HCT116 (cell line): ENCODE measurements around the gene ITM2C. TPM values are rescaled to one million over a fixed set of nuclear protein-coding genes. Genes with fewer than 3 reads are reported as not detected.

ENCODE experiments used
- ATAC-seq: fragments of 200-7000 bp; cut with Tn5 transposase; 2 replicates; pipeline ENCODE4 v1.9.1; 2020; ENCODE audit warnings: mild to moderate bottlenecking, moderate library complexity
- BruUV-seq: library from RNA; stranded (reverse); fragments of 400-500 nt; replicated peaks from 2 replicates; lab custom pipeline; 2021; lab: Mats Ljungman, UMichigan
- CTCF ChIA-PET: fragments of 300-600 bp; sonication (Branson Sonifier 250); formaldehyde crosslinking; loops from one replicate; lab custom pipeline; 2021; ENCODE audit warnings: antibody characterized with exemption; lab: Charles Lee
- POLR2A ChIA-PET: fragments of 300-600, 350-600 bp; sonication (Branson Sonifier 250); formaldehyde crosslinking; loops from one replicate; lab custom pipeline; 2021; ENCODE audit warnings: antibody characterized with exemption; lab: Charles Lee
- RAD21 ChIA-PET, 2 experiments: fragments of 300-600 bp; sonication (Branson Sonifier 250); formaldehyde crosslinking; loops; one replicate each; lab custom pipeline; 2023; ENCODE audit warnings: low total read pairs in 2 of 2; ENCODE audit not compliant: uncharacterized antibody in 2 of 2, unreplicated experiment in 2 of 2, low non-redundant PET in 1 of 2; lab: Charles Lee
- DNase-seq: peaks from one replicate; pipeline ENCODE4 v3.0.0-alpha.2; 2010; ENCODE audit warnings: low read depth, low spot score
- H2AFZ ChIP-seq: fragments of 200-600 bp; shearing (Covaris generic), sonication (generic); 2 replicates; pipeline ENCODE4 v1.6.1; 2017; ENCODE audit warnings: low read depth, mixed run types, mixed read lengths, antibody characterized with exemption, low read length; ENCODE audit not compliant: poor library complexity, severe bottlenecking
- H3K27ac ChIP-seq: 2 replicates; pipeline ENCODE4 v1.5.1; 2012; ENCODE audit warnings: low read depth, low read length
- H3K27me3 ChIP-seq: fragments of 200-600 bp; sonication (generic); 2 replicates; pipeline ENCODE4 v1.6.1; 2016; ENCODE audit warnings: mixed run types, low read length, mixed read lengths; ENCODE audit not compliant: insufficient read depth
- H3K36me3 ChIP-seq, 2 experiments: fragments of 200-500 bp in 1 of 2; fragments of 200-600 bp in 1 of 2; sonication (Bioruptor generic) in 1 of 2; sonication (generic) in 1 of 2; 2 replicates each; pipeline versions ENCODE4 v1.5.1 to v1.6.1; 2014 to 2016; ENCODE audit warnings: low read length in 2 of 2, inconsistent platforms in 1 of 2, mixed read lengths in 1 of 2, mixed run types in 1 of 2; ENCODE audit not compliant: insufficient read depth in 2 of 2, control insufficient read depth in 1 of 2
- H3K4me1 ChIP-seq, 2 experiments: fragments of 200-600 bp in 1 of 2; sonication (generic) in 1 of 2; 2 replicates each; pipeline versions ENCODE4 v1.5.1 to v1.6.1; 2012 to 2017; ENCODE audit warnings: low read length in 2 of 2, inconsistent platforms in 1 of 2, mild to moderate bottlenecking in 1 of 2, mixed read lengths in 1 of 2, mixed run types in 1 of 2, moderate library complexity in 1 of 2; ENCODE audit not compliant: insufficient read depth in 2 of 2, control insufficient read depth in 1 of 2
- H3K4me2 ChIP-seq: fragments of 200-600 bp; sonication (generic); 2 replicates; pipeline ENCODE4 v1.6.1; 2017; ENCODE audit warnings: mixed run types, low read length, mixed read lengths
- H3K4me3 ChIP-seq, 2 experiments: fragments of 200-600 bp in 1 of 2; sonication (generic) in 1 of 2; replicated peaks in 1 of 2; 2 replicates each; pipeline ENCODE4 v1.5.1; 2011 to 2016; ENCODE audit warnings: low read length in 2 of 2, control low read depth in 1 of 2, low read depth in 1 of 2, mild to moderate bottlenecking in 1 of 2, mixed read lengths in 1 of 2, mixed run types in 1 of 2
- H3K79me2 ChIP-seq: fragments of 200-600 bp; sonication (generic); 2 replicates; pipeline ENCODE4 v1.6.1; 2017; ENCODE audit warnings: mild to moderate bottlenecking, mixed run types, low read length, moderate library complexity, mixed read lengths; ENCODE audit not compliant: insufficient read depth
- H3K9ac ChIP-seq: fragments of 200-600 bp; sonication (generic); 2 replicates; pipeline ENCODE4 v1.6.1; 2016; ENCODE audit warnings: low read length, mixed read lengths
- H3K9me2 ChIP-seq: fragments of 200-600 bp; sonication (generic), shearing (Covaris generic); 2 replicates; pipeline ENCODE4 v1.6.1; 2017; ENCODE audit warnings: mixed run types, mild to moderate bottlenecking, moderate library complexity; ENCODE audit not compliant: insufficient read depth
- H3K9me3 ChIP-seq, 2 experiments: fragments of 200-500 bp in 1 of 2; fragments of 200-600 bp in 1 of 2; sonication (Bioruptor generic) in 1 of 2; sonication (generic) in 1 of 2; 2 replicates each; pipeline ENCODE4 v1.6.1; 2014 to 2017; ENCODE audit warnings: low read length in 2 of 2, mixed read lengths in 2 of 2, inconsistent platforms in 1 of 2, low read depth in 1 of 2, mild to moderate bottlenecking in 1 of 2, mixed run types in 1 of 2, moderate library complexity in 1 of 2; ENCODE audit not compliant: control insufficient read depth in 1 of 2, insufficient read depth in 1 of 2
- H4K20me1 ChIP-seq: fragments of 200-600 bp; sonication (generic), shearing (Covaris generic); 2 replicates; pipeline ENCODE4 v1.6.1; 2017; ENCODE audit warnings: mixed run types, mild to moderate bottlenecking, moderate library complexity; ENCODE audit not compliant: insufficient read depth
- CBX3 ChIP-seq: IDR thresholded peaks from 2 replicates; pipeline ENCODE4 v1.6.1; 2012; ENCODE audit warnings: low read depth
- CEBPB ChIP-seq: IDR thresholded peaks from 2 replicates; pipeline ENCODE4 v1.6.1; 2012; ENCODE audit warnings: low read depth
- EGR1 ChIP-seq: IDR thresholded peaks from 2 replicates; pipeline ENCODE4 v1.6.1; 2012; ENCODE audit warnings: low read depth
- EZH2 ChIP-seq: fragments of 200-600 bp; sonication (generic); IDR thresholded peaks from 2 replicates; pipeline ENCODE4 v1.6.1; 2017; ENCODE audit warnings: antibody characterized with exemption, mixed run types
- FOSL1 ChIP-seq: IDR thresholded peaks from 2 replicates; pipeline ENCODE4 v1.6.1; 2012; ENCODE audit warnings: low read depth
- POLR2A ChIP-seq: IDR thresholded peaks from 2 replicates; pipeline ENCODE4 v1.7.0; 2011; ENCODE audit warnings: borderline replicate concordance; ENCODE audit not compliant: insufficient read depth, insufficient read length; ENCODE audit errors: extremely low read depth
- POLR2AphosphoS5 ChIP-seq: IDR thresholded peaks from 2 replicates; pipeline ENCODE4 v1.6.1; 2011; ENCODE audit warnings: mild to moderate bottlenecking, low read depth, low read length, moderate library complexity
- RAD21 ChIP-seq: IDR thresholded peaks from 2 replicates; pipeline ENCODE4 v1.6.1; 2012; ENCODE audit warnings: low read depth, mild to moderate bottlenecking
- SP1 ChIP-seq: IDR thresholded peaks from 2 replicates; pipeline ENCODE4 v1.6.1; 2012; ENCODE audit warnings: low read depth
- TCF7L2 ChIP-seq: IDR thresholded peaks from 2 replicates; pipeline ENCODE4 v1.7.0; 2011; ENCODE audit warnings: borderline replicate concordance, inconsistent platforms; ENCODE audit not compliant: insufficient read depth, insufficient read length; ENCODE audit errors: extremely low read depth
- YY1 ChIP-seq: IDR thresholded peaks from 2 replicates; pipeline ENCODE4 v1.6.1; 2011; ENCODE audit warnings: low read length, low read depth, moderate library complexity, mild to moderate bottlenecking; ENCODE audit not compliant: insufficient replicate concordance; ENCODE audit errors: extremely low read depth
- ZFX ChIP-seq: fragments of 450-650 bp; IDR thresholded peaks from 2 replicates; pipeline ENCODE4 v1.6.1; 2017
- ZNF274 ChIP-seq: fragments of 200-500 bp; sonication (Bioruptor generic); IDR thresholded peaks from 2 replicates; pipeline ENCODE4 v1.6.1; 2014; ENCODE audit warnings: mild to moderate bottlenecking, low read depth, low read length, inconsistent platforms
- intact Hi-C: fragments of 100-400 bp; cut with micrococcal nuclease; formaldehyde crosslinking; loops from 2 replicates; pipeline ENCODE4 v1.10.0; 2022
- total RNA-seq: library from RNA; stranded (reverse); gene quantifications from one replicate; pipeline ENCODE4 v1.2.1, GENCODE V29; 2021; ENCODE audit not compliant: unreplicated experiment
- TF ChIP-seq, protein P1 (sequence below): IDR thresholded peaks from 2 replicates; pipeline ENCODE4 v1.6.1; 2012
- TF ChIP-seq, protein P2 (sequence below): IDR thresholded peaks from 2 replicates; pipeline ENCODE4 v1.6.1; 2012

The ITM2C gene
- total RNA-seq, 1 experiment from 2014 or later = 117 TPM

DNA sequence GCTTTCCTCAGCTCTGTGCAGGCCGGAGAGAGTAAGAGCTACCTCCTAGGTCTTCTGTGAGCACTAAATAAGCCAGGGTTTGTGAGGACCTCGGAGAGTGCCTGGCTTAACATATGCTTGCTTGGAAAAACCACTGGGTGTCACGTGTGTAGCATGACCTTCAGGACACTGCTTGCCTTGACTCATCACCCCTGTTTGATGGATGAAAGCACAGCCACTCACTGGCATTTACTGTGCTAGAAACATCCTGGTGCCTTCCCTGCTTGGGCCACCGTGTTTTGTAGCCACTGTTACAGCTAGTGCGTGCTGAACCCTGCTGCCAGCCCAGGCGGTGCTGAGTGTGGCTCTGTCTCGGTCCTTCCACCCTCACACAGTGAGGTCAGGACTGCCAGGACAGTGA, 34.8 kb upstream of the ITM2C start:
- H3K4me1 ChIP-seq = no peaks in the 10 kb centered on the region
- ChIA-PET CTCF (no interaction called here), RAD21 (no interaction called here), POLR2A (no interaction called here)
- H3K9me3 ChIP-seq = no peaks in the 10 kb centered on the region
- no TSS peak for BruUV-seq
- DNase-seq = no peak
- H3K4me3 ChIP-seq = no peak overlapping the region
- no peaks in the 10 kb centered on the region for H3K27me3 ChIP-seq
- H2AFZ ChIP-seq = no peak overlapping the region
- intact Hi-C loops = no loop called here
- no peak for TF ChIP-seq ZNF274
- no peak for TF ChIP-seq EGR1
- TF ChIP-seq RAD21 = no peak
- no peak for TF ChIP-seq CBX3
- TF ChIP-seq, protein P1, sequence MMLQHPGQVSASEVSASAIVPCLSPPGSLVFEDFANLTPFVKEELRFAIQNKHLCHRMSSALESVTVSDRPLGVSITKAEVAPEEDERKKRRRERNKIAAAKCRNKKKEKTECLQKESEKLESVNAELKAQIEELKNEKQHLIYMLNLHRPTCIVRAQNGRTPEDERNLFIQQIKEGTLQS = no peak
- TF ChIP-seq, protein P2, sequence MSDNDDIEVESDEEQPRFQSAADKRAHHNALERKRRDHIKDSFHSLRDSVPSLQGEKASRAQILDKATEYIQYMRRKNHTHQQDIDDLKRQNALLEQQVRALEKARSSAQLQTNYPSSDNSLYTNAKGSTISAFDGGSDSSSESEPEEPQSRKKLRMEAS = no peak
- TF ChIP-seq ZFX = no peak
- no peak for TF ChIP-seq EZH2
- no peak for TF ChIP-seq TCF7L2
- no peak for TF ChIP-seq POLR2AphosphoS5
- no peak for TF ChIP-seq YY1
- no peak for TF ChIP-seq SP1
- TF ChIP-seq FOSL1 = no peak
- TF ChIP-seq POLR2A = no peak
- TF ChIP-seq CEBPB = no peak
- TF ChIP-seq, all 23 proteins: peak for 0
- Histone ChIP-seq H3K4me2 (no peak overlapping the region), H3K36me3 (no peaks in the 10 kb centered on the region), H3K27ac (no peak overlapping the region), H3K79me2 (no peaks in the 10 kb centered on the region), H4K20me1 (no peaks in the 10 kb centered on the region), H3K9me2 (no peaks in the 10 kb centered on the region), H3K9ac (no peak overlapping the region)
- no peak for ATAC-seq
